Calu3 (cell line): ENCODE measurements around the gene MS4A12. TPM values are rescaled to one million over a fixed set of nuclear protein-coding genes. Genes with fewer than 3 reads are reported as not detected.

ENCODE experiments used
- BruUV-seq: library from RNA; stranded (reverse); fragments of 400-500 nt; replicated peaks from 2 replicates; lab custom pipeline; 2021; lab: Mats Ljungman, UMichigan
- CTCF ChIA-PET: fragments of 300-600 bp; sonication (Branson Sonifier 250); formaldehyde crosslinking; loops from one replicate; lab custom pipeline; 2022; ENCODE audit warnings: antibody characterized with exemption; lab: Charles Lee
- DNase-seq: peaks from one replicate; pipeline ENCODE4 v3.0.0; 2022
- H3K27ac Mint-ChIP-seq: one replicate; pipeline ENCODE4 v1.8.0; 2022; ENCODE audit warnings: mixed read lengths; ENCODE audit not compliant: unreplicated experiment
- H3K27me3 Mint-ChIP-seq: one replicate; pipeline ENCODE4 v1.8.0; 2022; ENCODE audit warnings: mixed read lengths; ENCODE audit not compliant: unreplicated experiment
- H3K36me3 Mint-ChIP-seq: one replicate; pipeline ENCODE4 v1.8.0; 2022; ENCODE audit warnings: mild to moderate bottlenecking, moderate library complexity, mixed read lengths; ENCODE audit not compliant: insufficient read depth, unreplicated experiment
- H3K4me1 Mint-ChIP-seq: one replicate; pipeline ENCODE4 v1.8.0; 2022; ENCODE audit warnings: mild to moderate bottlenecking, low read depth, mixed read lengths; ENCODE audit not compliant: unreplicated experiment
- H3K4me3 Mint-ChIP-seq: one replicate; pipeline ENCODE4 v1.8.0; 2022; ENCODE audit warnings: mild to moderate bottlenecking, low read depth, moderate library complexity, mixed read lengths; ENCODE audit not compliant: unreplicated experiment
- H3K9me3 Mint-ChIP-seq: one replicate; pipeline ENCODE4 v1.8.0; 2022; ENCODE audit warnings: low read depth, mixed read lengths; ENCODE audit not compliant: unreplicated experiment
- intact Hi-C: fragments of 100-400 bp; cut with micrococcal nuclease; formaldehyde crosslinking; loops from one replicate; pipeline ENCODE4 v1.10.0; 2022; ENCODE audit not compliant: unreplicated experiment
- total RNA-seq: library from RNA; stranded (reverse); gene quantifications from 2 replicates; pipeline ENCODE4 v1.2.3, GENCODE V29; 2022
- TF ChIP-seq, protein P1 (sequence below): fragments of 200-600 bp; IDR thresholded peaks from one replicate; pipeline ENCODE4 v1.8.0; 2022; ENCODE audit warnings: antibody characterized with exemption; ENCODE audit not compliant: unreplicated experiment

MS4A12 gene
- total RNA-seq, 1 experiment from 2014 or later: not detected

GRCh38 chr11:60455531-60456042 is 37.0 kb upstream of the MS4A12 start, which contains the start of gene MS4A1:
Gene MS4A1, plus strand, starts transcription at chr11:60455847. Its CDS starts 6,528 bp downstream, at chr11:60462375.
- H3K36me3 Mint-ChIP-seq: no peaks in the 10 kb centered on the region
- intact Hi-C loops: no loop called here
- no TSS peak for BruUV-seq
- no peaks in the 10 kb centered on the region for H3K9me3 Mint-ChIP-seq
- CTCF ChIA-PET: no interaction called here
- no peaks in the 10 kb centered on the region for H3K4me1 Mint-ChIP-seq
- no peak within 1 kb of the TSS for H3K4me3 Mint-ChIP-seq
- TF ChIP-seq, protein P1, sequence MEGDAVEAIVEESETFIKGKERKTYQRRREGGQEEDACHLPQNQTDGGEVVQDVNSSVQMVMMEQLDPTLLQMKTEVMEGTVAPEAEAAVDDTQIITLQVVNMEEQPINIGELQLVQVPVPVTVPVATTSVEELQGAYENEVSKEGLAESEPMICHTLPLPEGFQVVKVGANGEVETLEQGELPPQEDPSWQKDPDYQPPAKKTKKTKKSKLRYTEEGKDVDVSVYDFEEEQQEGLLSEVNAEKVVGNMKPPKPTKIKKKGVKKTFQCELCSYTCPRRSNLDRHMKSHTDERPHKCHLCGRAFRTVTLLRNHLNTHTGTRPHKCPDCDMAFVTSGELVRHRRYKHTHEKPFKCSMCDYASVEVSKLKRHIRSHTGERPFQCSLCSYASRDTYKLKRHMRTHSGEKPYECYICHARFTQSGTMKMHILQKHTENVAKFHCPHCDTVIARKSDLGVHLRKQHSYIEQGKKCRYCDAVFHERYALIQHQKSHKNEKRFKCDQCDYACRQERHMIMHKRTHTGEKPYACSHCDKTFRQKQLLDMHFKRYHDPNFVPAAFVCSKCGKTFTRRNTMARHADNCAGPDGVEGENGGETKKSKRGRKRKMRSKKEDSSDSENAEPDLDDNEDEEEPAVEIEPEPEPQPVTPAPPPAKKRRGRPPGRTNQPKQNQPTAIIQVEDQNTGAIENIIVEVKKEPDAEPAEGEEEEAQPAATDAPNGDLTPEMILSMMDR: no peak
- peaks cover 18% of the 10 kb centered on the region for H3K27me3 Mint-ChIP-seq
- no peak within 1 kb of the TSS for H3K27ac Mint-ChIP-seq
- no peak for DNase-seq

DNA sequence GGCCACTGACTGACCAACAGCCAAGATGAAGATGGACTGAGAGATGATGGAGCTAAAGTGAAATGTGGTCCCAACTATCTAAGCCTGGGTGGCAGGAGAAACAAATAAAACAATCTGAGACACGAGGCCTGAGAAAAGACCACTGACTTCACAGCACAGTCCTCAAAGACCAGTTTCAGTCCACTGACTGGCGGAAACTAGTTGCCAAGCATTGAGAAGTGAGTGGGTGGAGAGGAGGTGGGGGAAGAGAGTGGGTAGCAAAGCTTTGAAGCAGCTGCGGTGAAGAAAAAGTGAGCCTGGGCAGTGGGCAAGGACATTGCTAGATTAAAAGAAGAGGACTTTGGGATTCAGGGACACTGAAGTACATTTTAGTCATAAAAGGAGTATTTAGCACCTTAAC is 35.0 kb upstream of the MS4A12 start:
- no peak overlapping the region for H3K4me3 Mint-ChIP-seq
- no peak overlapping the region for H3K27ac Mint-ChIP-seq
- DNase-seq: no peak
- TF ChIP-seq, protein P1: no peak
- CTCF ChIA-PET: no interaction called here
- no peaks in the 10 kb centered on the region for H3K4me1 Mint-ChIP-seq
- no TSS peak for BruUV-seq
- no peaks in the 10 kb centered on the region for H3K36me3 Mint-ChIP-seq
- H3K27me3 Mint-ChIP-seq: peaks cover 18% of the 10 kb centered on the region
- no peaks in the 10 kb centered on the region for H3K9me3 Mint-ChIP-seq
- intact Hi-C loops: no loop called here

DNA sequence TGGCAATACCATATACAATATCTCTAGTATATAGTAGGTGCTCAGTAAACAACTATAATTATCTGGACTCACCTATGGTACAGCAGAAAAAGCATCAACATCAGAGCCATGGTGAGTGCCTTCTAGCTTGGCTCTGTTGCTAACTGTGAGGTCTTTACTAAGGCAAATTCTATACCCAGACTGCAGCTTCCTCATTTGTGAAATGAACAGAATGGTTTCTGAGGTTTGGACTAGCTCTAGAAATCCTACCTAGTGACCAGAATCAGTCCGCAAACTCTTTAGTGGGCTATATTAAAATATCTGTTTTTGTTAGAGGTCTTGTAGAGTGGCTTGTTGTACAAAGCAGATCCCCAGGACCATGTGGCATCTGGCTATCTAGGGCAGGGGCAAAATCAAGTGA is 33.2 kb upstream of the MS4A12 start:
- H3K4me1 Mint-ChIP-seq: no peaks in the 10 kb centered on the region
- no peak overlapping the region for H3K4me3 Mint-ChIP-seq
- no peak overlapping the region for H3K27ac Mint-ChIP-seq
- CTCF ChIA-PET: interaction anchor here (1.1 kb wide), 1 partner anchor 96 kb away, joined by 3 read pairs; no protein-coding TSS in a partner anchor
- H3K27me3 Mint-ChIP-seq: peaks cover 18% of the 10 kb centered on the region
- DNase-seq: no peak
- intact Hi-C loops: no loop called here
- TF ChIP-seq, protein P1: no peak
- H3K36me3 Mint-ChIP-seq: no peaks in the 10 kb centered on the region
- BruUV-seq: no TSS peak
- H3K9me3 Mint-ChIP-seq: no peaks in the 10 kb centered on the region

- no peaks in the 10 kb centered on the region for H3K4me1 Mint-ChIP-seq
- DNase-seq: no peak
- no peaks in the 10 kb centered on the region for H3K36me3 Mint-ChIP-seq
- H3K4me3 Mint-ChIP-seq: no peak overlapping the region
- no peak overlapping the region for H3K27ac Mint-ChIP-seq
- H3K27me3 Mint-ChIP-seq: no peaks in the 10 kb centered on the region
- CTCF ChIA-PET: no interaction called here
- BruUV-seq: no TSS peak
- TF ChIP-seq, protein P1: no peak
- H3K9me3 Mint-ChIP-seq: peaks cover 3% of the 10 kb centered on the region
- intact Hi-C loops: loop anchor here (5.0 kb wide), 1 partner anchor 97 kb away; no protein-coding TSS in a partner anchor
These were observed 23.7 kb upstream of the MS4A12 start for GRCh38 chr11:60468829-60469228.
